HCT116 (cell line): Measurements from ENCODE around the gene SUPT6H. TPM values are rescaled to one million over a fixed set of nuclear protein-coding genes. Genes with fewer than 3 reads are reported as not detected.

Source experiments
- ATAC-seq: fragments of 200-7000 bp; cut with Tn5 transposase; 2 replicates; pipeline ENCODE4 v1.9.1; 2020; ENCODE audit warnings: mild to moderate bottlenecking, moderate library complexity
- BruUV-seq: library from RNA; stranded (reverse); fragments of 400-500 nt; replicated peaks from 2 replicates; lab custom pipeline; 2021; lab: Mats Ljungman, UMichigan
- CTCF ChIA-PET: fragments of 300-600 bp; sonication (Branson Sonifier 250); formaldehyde crosslinking; loops from one replicate; lab custom pipeline; 2021; ENCODE audit warnings: antibody characterized with exemption; lab: Charles Lee
- POLR2A ChIA-PET: fragments of 300-600, 350-600 bp; sonication (Branson Sonifier 250); formaldehyde crosslinking; loops from one replicate; lab custom pipeline; 2021; ENCODE audit warnings: antibody characterized with exemption; lab: Charles Lee
- RAD21 ChIA-PET, 2 experiments: fragments of 300-600 bp; sonication (Branson Sonifier 250); formaldehyde crosslinking; loops; one replicate each; lab custom pipeline; 2023; ENCODE audit warnings: low total read pairs in 2 of 2; ENCODE audit not compliant: uncharacterized antibody in 2 of 2, unreplicated experiment in 2 of 2, low non-redundant PET in 1 of 2; lab: Charles Lee
- DNase-seq: peaks from one replicate; pipeline ENCODE4 v3.0.0-alpha.2; 2010; ENCODE audit warnings: low read depth, low spot score
- H2AFZ ChIP-seq: fragments of 200-600 bp; shearing (Covaris generic), sonication (generic); 2 replicates; pipeline ENCODE4 v1.6.1; 2017; ENCODE audit warnings: low read depth, mixed run types, mixed read lengths, antibody characterized with exemption, low read length; ENCODE audit not compliant: poor library complexity, severe bottlenecking
- H3K27ac ChIP-seq: 2 replicates; pipeline ENCODE4 v1.5.1; 2012; ENCODE audit warnings: low read depth, low read length
- H3K27me3 ChIP-seq: fragments of 200-600 bp; sonication (generic); 2 replicates; pipeline ENCODE4 v1.6.1; 2016; ENCODE audit warnings: mixed run types, low read length, mixed read lengths; ENCODE audit not compliant: insufficient read depth
- H3K36me3 ChIP-seq, 2 experiments: fragments of 200-500 bp in 1 of 2; fragments of 200-600 bp in 1 of 2; sonication (Bioruptor generic) in 1 of 2; sonication (generic) in 1 of 2; 2 replicates each; pipeline versions ENCODE4 v1.5.1 to v1.6.1; 2014 to 2016; ENCODE audit warnings: low read length in 2 of 2, inconsistent platforms in 1 of 2, mixed read lengths in 1 of 2, mixed run types in 1 of 2; ENCODE audit not compliant: insufficient read depth in 2 of 2, control insufficient read depth in 1 of 2
- H3K4me1 ChIP-seq, 2 experiments: fragments of 200-600 bp in 1 of 2; sonication (generic) in 1 of 2; 2 replicates each; pipeline versions ENCODE4 v1.5.1 to v1.6.1; 2012 to 2017; ENCODE audit warnings: low read length in 2 of 2, inconsistent platforms in 1 of 2, mild to moderate bottlenecking in 1 of 2, mixed read lengths in 1 of 2, mixed run types in 1 of 2, moderate library complexity in 1 of 2; ENCODE audit not compliant: insufficient read depth in 2 of 2, control insufficient read depth in 1 of 2
- H3K4me2 ChIP-seq: fragments of 200-600 bp; sonication (generic); 2 replicates; pipeline ENCODE4 v1.6.1; 2017; ENCODE audit warnings: mixed run types, low read length, mixed read lengths
- H3K4me3 ChIP-seq, 2 experiments: fragments of 200-600 bp in 1 of 2; sonication (generic) in 1 of 2; replicated peaks in 1 of 2; 2 replicates each; pipeline ENCODE4 v1.5.1; 2011 to 2016; ENCODE audit warnings: low read length in 2 of 2, control low read depth in 1 of 2, low read depth in 1 of 2, mild to moderate bottlenecking in 1 of 2, mixed read lengths in 1 of 2, mixed run types in 1 of 2
- H3K79me2 ChIP-seq: fragments of 200-600 bp; sonication (generic); 2 replicates; pipeline ENCODE4 v1.6.1; 2017; ENCODE audit warnings: mild to moderate bottlenecking, mixed run types, low read length, moderate library complexity, mixed read lengths; ENCODE audit not compliant: insufficient read depth
- H3K9ac ChIP-seq: fragments of 200-600 bp; sonication (generic); 2 replicates; pipeline ENCODE4 v1.6.1; 2016; ENCODE audit warnings: low read length, mixed read lengths
- H3K9me2 ChIP-seq: fragments of 200-600 bp; sonication (generic), shearing (Covaris generic); 2 replicates; pipeline ENCODE4 v1.6.1; 2017; ENCODE audit warnings: mixed run types, mild to moderate bottlenecking, moderate library complexity; ENCODE audit not compliant: insufficient read depth
- H3K9me3 ChIP-seq, 2 experiments: fragments of 200-500 bp in 1 of 2; fragments of 200-600 bp in 1 of 2; sonication (Bioruptor generic) in 1 of 2; sonication (generic) in 1 of 2; 2 replicates each; pipeline ENCODE4 v1.6.1; 2014 to 2017; ENCODE audit warnings: low read length in 2 of 2, mixed read lengths in 2 of 2, inconsistent platforms in 1 of 2, low read depth in 1 of 2, mild to moderate bottlenecking in 1 of 2, mixed run types in 1 of 2, moderate library complexity in 1 of 2; ENCODE audit not compliant: control insufficient read depth in 1 of 2, insufficient read depth in 1 of 2
- H4K20me1 ChIP-seq: fragments of 200-600 bp; sonication (generic), shearing (Covaris generic); 2 replicates; pipeline ENCODE4 v1.6.1; 2017; ENCODE audit warnings: mixed run types, mild to moderate bottlenecking, moderate library complexity; ENCODE audit not compliant: insufficient read depth
- CTCF ChIP-seq, 3 experiments: fragments of 200-600 bp in 1 of 3; sonication (generic) in 1 of 3; IDR thresholded peaks in 2 of 3; conservative IDR thresholded peaks in 1 of 3; 2 replicates each; pipeline ENCODE4 v1.5.1; 2012 to 2017; ENCODE audit warnings: low read depth in 2 of 3, low read length in 2 of 3, antibody characterized with exemption in 1 of 3, borderline replicate concordance in 1 of 3, control low read depth in 1 of 3, mild to moderate bottlenecking in 1 of 3, mixed read lengths in 1 of 3, mixed run types in 1 of 3, moderate library complexity in 1 of 3; ENCODE audit not compliant: insufficient read depth in 1 of 3
- FOSL1 ChIP-seq: IDR thresholded peaks from 2 replicates; pipeline ENCODE4 v1.6.1; 2012; ENCODE audit warnings: low read depth
- JUND ChIP-seq: IDR thresholded peaks from 2 replicates; pipeline ENCODE4 v1.6.1; 2012
- MAX ChIP-seq: IDR thresholded peaks from 2 replicates; pipeline ENCODE4 v1.6.1; 2012
- POLR2AphosphoS5 ChIP-seq: IDR thresholded peaks from 2 replicates; pipeline ENCODE4 v1.6.1; 2011; ENCODE audit warnings: mild to moderate bottlenecking, low read depth, low read length, moderate library complexity
- SP1 ChIP-seq: IDR thresholded peaks from 2 replicates; pipeline ENCODE4 v1.6.1; 2012; ENCODE audit warnings: low read depth
- ZBTB33 ChIP-seq: IDR thresholded peaks from 2 replicates; pipeline ENCODE4 v1.6.1; 2011; ENCODE audit warnings: mild to moderate bottlenecking, low read length, moderate library complexity; ENCODE audit not compliant: insufficient replicate concordance; ENCODE audit errors: extremely low read depth
- intact Hi-C: fragments of 100-400 bp; cut with micrococcal nuclease; formaldehyde crosslinking; loops from 2 replicates; pipeline ENCODE4 v1.10.0; 2022
- total RNA-seq: library from RNA; stranded (reverse); gene quantifications from one replicate; pipeline ENCODE4 v1.2.1, GENCODE V29; 2021; ENCODE audit not compliant: unreplicated experiment

The SUPT6H gene
- total RNA-seq, 1 experiment from 2014 or later, result 62.1 TPM

GRCh38 chr17:28722417-28723158 lies 60.6 kb downstream of the SUPT6H start:
- DNase-seq, result no peak
- ChIA-PET RAD21 (no interaction called here), POLR2A (interaction anchor here (0.8 kb wide), 1 partner anchor 229 kb away, joined by 4 read pairs; the partner anchor contains the start of gene PHF12), CTCF (no interaction called here)
- Histone ChIP-seq H3K27ac (peak overlapping the region; percentile 89), H3K27me3 (no peaks in the 10 kb centered on the region), H3K4me1 (peaks cover 40 to 78% of the 10 kb centered on the region in 2 experiments), H3K36me3 (peaks cover 22 to 43% of the 10 kb centered on the region in 2 experiments; a peak in 3 of 4 replicates), H3K9me2 (no peaks in the 10 kb centered on the region), H3K4me3 (peak overlapping the region; percentile 2 to 15; a peak in 2 of 4 replicates), H3K79me2 (peaks cover 49% of the 10 kb centered on the region), H2AFZ (no peak overlapping the region), H4K20me1 (peaks cover 15% of the 10 kb centered on the region; the same call in 1 of the 2 replicates), H3K9me3 (no peaks in the 10 kb centered on the region), H3K4me2 (peak overlapping the region; percentile 77), H3K9ac (peak overlapping the region; percentile 99)
- TF ChIP-seq POLR2AphosphoS5, result 0 out of 2 replicates have a peak, but pooled peaks have one; percentile 30
- TF ChIP-seq SP1, result no peak
- intact Hi-C loops, result no loop called here
- no peak for ATAC-seq
- BruUV-seq, result no TSS peak

GRCh38 chr17:28723159-28723835 lies 61.3 kb downstream of the SUPT6H start:
- intact Hi-C loops, result no loop called here
- ChIA-PET RAD21 (no interaction called here), POLR2A (interaction anchor here (0.6 kb wide), 1 partner anchor 9 kb away, joined by 4 read pairs; no protein-coding TSS in a partner anchor)

More at GRCh38 chr17:28723159-28723835, 61.3 kb downstream of the SUPT6H start:
- peak overlapping the region; percentile 89 for H3K27ac ChIP-seq
- H3K27me3 ChIP-seq, result no peaks in the 10 kb centered on the region
- no peak for ATAC-seq
- H3K36me3 ChIP-seq, result peaks cover 22 to 43% of the 10 kb centered on the region in 2 experiments; a peak in 3 of 4 replicates
- peaks cover 49% of the 10 kb centered on the region for H3K79me2 ChIP-seq
- no peak overlapping the region for H2AFZ ChIP-seq
- no peaks in the 10 kb centered on the region for H3K9me2 ChIP-seq
- H3K4me1 ChIP-seq, result peaks cover 37 to 81% of the 10 kb centered on the region in 2 experiments
- no peak for DNase-seq
- peak overlapping the region; percentile 99 for H3K9ac ChIP-seq
- BruUV-seq, result no TSS peak
- TF ChIP-seq ZBTB33, result no peak
- TF ChIP-seq FOSL1, result no peak
- no peak for TF ChIP-seq CTCF (IDR thresholded peaks at IDR 0.05 in 2 of 3, conservative IDR thresholded peaks at IDR 0.05 in 1 of 3; ENCODE audit: borderline replicate concordance in 1 of 3, insufficient read depth in 1 of 3, low read depth in 2 of 3, low read length in 2 of 3)
- TF ChIP-seq JUND, result no peak
- no peak for TF ChIP-seq MAX
- TF ChIP-seq POLR2AphosphoS5, result peak; percentile 23; the same call in 1 of the 2 replicates
- no peak for TF ChIP-seq SP1
- TF ChIP-seq, all 23 proteins: peak for 1
- Histone ChIP-seq H3K4me3 (peak overlapping the region; percentile 2 to 15; a peak in 2 of 4 replicates), H4K20me1 (peaks cover 15% of the 10 kb centered on the region; the same call in 1 of the 2 replicates), H3K9me3 (no peaks in the 10 kb centered on the region), H3K4me2 (peak overlapping the region; percentile 77)
- CTCF ChIA-PET, result no interaction called here
